ENCODE measurements around the gene EFNA4. TPM values are rescaled to one million over a fixed set of nuclear protein-coding genes. Genes with fewer than 3 reads are reported as not detected.

Gene EFNA4
- 1 to 10 TPM; 3.6 to 5.6 (median 4.8) TPM for total RNA-seq (2021; fragmentation: NEBNext Ultra II Directional; extraction: Animal tissue kit (Norgen Biotek cat#: 25700))
- long read RNA-seq, transcript EFNA4-202 (4 exons, 1,263 nt) = major isoform, 5 of 6 reads
- long read RNA-seq, partial matches to known transcripts = 1 of 6 reads
- long read RNA-seq, other reads (novel, unspliced or antisense) = 0 of 6 reads

GRCh38 chr1:155063550-155064110 lies at the start of gene EFNA4:
TSS of gene EFNA4 (plus strand) at chr1:155063740. CDS start at chr1:155063824, 84 bp downstream.
- Mint-ChIP-seq H3K9me3 (no peaks in the 10 kb centered on the region), H3K4me3 (peak within 1 kb of the TSS; percentile 91), H3K36me3 (ENCODE audit: low read depth) (peaks cover 4% of the 10 kb centered on the region; the same call in 1 of the 2 replicates), H3K27ac (peak within 1 kb of the TSS; percentile 64), H3K27me3 (ENCODE audit: insufficient read depth) (no peaks in the 10 kb centered on the region; the same call in 1 of the 2 replicates), H3K4me1 (ENCODE audit: low read depth) (peaks cover 33% of the 10 kb centered on the region)
- DNase-seq = peak; percentile 60
- no peak for TF ChIP-seq CTCF (IDR thresholded peaks at IDR 0.05)

- Mint-ChIP-seq H3K27me3 (ENCODE audit: insufficient read depth) (no peaks in the 10 kb centered on the region), H3K4me3 (no peak overlapping the region), H3K9me3 (no peaks in the 10 kb centered on the region), H3K36me3 (ENCODE audit: low read depth) (no peaks in the 10 kb centered on the region), H3K27ac (no peak overlapping the region), H3K4me1 (ENCODE audit: low read depth) (peaks cover 21% of the 10 kb centered on the region)
- TF ChIP-seq CTCF (IDR thresholded peaks at IDR 0.05) = no peak
- DNase-seq = no peak
These were observed 48.6 kb upstream of the EFNA4 start for GRCh38 chr1:155014709-155015508.

- H3K36me3 Mint-ChIP-seq (ENCODE audit: low read depth) = no peaks in the 10 kb centered on the region
- no peaks in the 10 kb centered on the region for H3K27me3 Mint-ChIP-seq (ENCODE audit: insufficient read depth)
- peaks cover 25% of the 10 kb centered on the region for H3K4me1 Mint-ChIP-seq (ENCODE audit: low read depth)
- peak overlapping the region; percentile 24; the same call in 1 of the 2 replicates for H3K27ac Mint-ChIP-seq
- DNase-seq = no peak
- H3K9me3 Mint-ChIP-seq = no peaks in the 10 kb centered on the region
- TF ChIP-seq CTCF (IDR thresholded peaks at IDR 0.05) = no peak
- H3K4me3 Mint-ChIP-seq = no peak overlapping the region
These were observed 47.9 kb upstream of the EFNA4 start for GRCh38 chr1:155015527-155016230.

GRCh38 chr1:155016231-155016831 lies 47.2 kb upstream of the EFNA4 start:
- Mint-ChIP-seq H3K27me3 (ENCODE audit: insufficient read depth) (no peaks in the 10 kb centered on the region), H3K4me1 (ENCODE audit: low read depth) (peaks cover 25% of the 10 kb centered on the region), H3K27ac (no peak overlapping the region), H3K9me3 (no peaks in the 10 kb centered on the region), H3K4me3 (no peak overlapping the region), H3K36me3 (ENCODE audit: low read depth) (no peaks in the 10 kb centered on the region)
- DNase-seq = no peak
- no peak for TF ChIP-seq CTCF (IDR thresholded peaks at IDR 0.05)
